B cell (primary cell): ENCODE measurements around the gene NCEH1. TPM values are rescaled to one million over a fixed set of nuclear protein-coding genes. Genes with fewer than 3 reads are reported as not detected.

Experiments used
- ATAC-seq: fragments of 200-7000 bp; cut with Tn5 transposase; one replicate; pipeline ENCODE4 v1.10.0; 2021; ENCODE audit warnings: low read depth, mild to moderate bottlenecking, moderate number of reproducible peaks, moderate library complexity
- CTCF ChIA-PET: fragments of 350-600 bp; sonication (Branson Sonifier 250); formaldehyde crosslinking; loops from one replicate; lab custom pipeline; 2021; ENCODE audit warnings: antibody characterized with exemption, inconsistent platforms; lab: Charles Lee
- POLR2A ChIA-PET: fragments of 350-600 bp; sonication (Branson Sonifier 250); formaldehyde crosslinking; loops from one replicate; lab custom pipeline; 2021; ENCODE audit warnings: antibody characterized with exemption; lab: Charles Lee
- DNase-seq: peaks from one replicate; pipeline ENCODE4 v3.0.0; 2013
- H2AFZ ChIP-seq: 2 replicates; pipeline ENCODE4 v1.6.1; 2012; ENCODE audit warnings: mild to moderate bottlenecking, low read depth, low read length; ENCODE audit not compliant: insufficient read depth, poor library complexity, severe bottlenecking
- H3K27ac ChIP-seq, 2 donors: 1 replicate in 1 of 2; 2 replicates in 1 of 2; pipeline ENCODE4 v1.5.1; 2012 to 2013; ENCODE audit warnings: low read length in 2 of 2, mild to moderate bottlenecking in 2 of 2, moderate library complexity in 1 of 2
- H3K27me3 ChIP-seq, 4 experiments: fragments of 200-600 bp in 1 of 4; sonication (generic) in 1 of 4; replicated peaks in 1 of 4; 1 replicate in 2 of 4; 2 replicates in 2 of 4; pipeline versions ENCODE4 v1.6.1 to v1.7.0; 2013 to 2016; ENCODE audit warnings: low read length in 3 of 4, mild to moderate bottlenecking in 2 of 4, mixed read lengths in 1 of 4, moderate library complexity in 1 of 4; ENCODE audit not compliant: insufficient read depth in 4 of 4, control insufficient read depth in 3 of 4; ENCODE audit errors: control extremely low read depth in 1 of 4
- H3K36me3 ChIP-seq, 2 experiments: replicated peaks in 1 of 2; 1 replicate in 1 of 2; 2 replicates in 1 of 2; pipeline versions ENCODE4 v1.6.1 to v1.7.1; 2013; ENCODE audit warnings: low read length in 1 of 2; ENCODE audit not compliant: insufficient read depth in 2 of 2, control insufficient read depth in 1 of 2; ENCODE audit errors: control extremely low read depth in 1 of 2, extremely low read depth in 1 of 2
- H3K4me1 ChIP-seq, 2 donors: fragments of 200-600 bp in 1 of 2; sonication (generic) in 1 of 2; 1 replicate in 1 of 2; 2 replicates in 1 of 2; pipeline versions ENCODE4 v1.5.1 to v1.6.1; 2013 to 2017; ENCODE audit warnings: low read length in 2 of 2; ENCODE audit not compliant: control insufficient read depth in 2 of 2, insufficient read depth in 2 of 2
- H3K4me2 ChIP-seq: replicated peaks from 2 replicates; pipeline ENCODE3; 2012; ENCODE audit warnings: mild to moderate bottlenecking, low read depth, low read length; ENCODE audit not compliant: poor library complexity, severe bottlenecking
- H3K4me3 ChIP-seq, 5 experiments: fragments of 200-600 bp in 1 of 5; sonication (generic) in 1 of 5; 1 replicate in 3 of 5; 2 replicates in 2 of 5; pipeline versions ENCODE4 v1.5.1 to v1.7.0; 2011 to 2016; ENCODE audit warnings: low read length in 4 of 5, mild to moderate bottlenecking in 4 of 5, low read depth in 2 of 5, control low read depth in 1 of 5, moderate library complexity in 1 of 5; ENCODE audit not compliant: insufficient read depth in 1 of 5; ENCODE audit errors: control extremely low read depth in 1 of 5, extremely low read depth in 1 of 5
- H3K79me2 ChIP-seq: fragments of 200-600 bp; sonication (generic); one replicate; pipeline ENCODE4 v1.6.0; 2016; ENCODE audit warnings: low read length; ENCODE audit not compliant: control insufficient read depth, insufficient read depth
- H3K9ac ChIP-seq: fragments of 200-600 bp; sonication (generic); 2 replicates; pipeline ENCODE4 v1.6.1; 2017; ENCODE audit warnings: mild to moderate bottlenecking, low read length, moderate library complexity
- H3K9me3 ChIP-seq, 3 donors: one replicate each; pipeline versions ENCODE4 v1.6.1 to v1.7.1; 2013; ENCODE audit warnings: low read length in 2 of 3; ENCODE audit not compliant: control insufficient read depth in 2 of 3, insufficient read depth in 1 of 3; ENCODE audit errors: control extremely low read depth in 1 of 3
- H4K20me1 ChIP-seq: 2 replicates; pipeline ENCODE4 v1.6.0; 2012; ENCODE audit warnings: mild to moderate bottlenecking, low read length; ENCODE audit not compliant: insufficient read depth, control insufficient read depth, poor library complexity, severe bottlenecking
- H3K27ac Mint-ChIP-seq: one replicate; pipeline ENCODE4 v1.8.0; 2021; ENCODE audit warnings: mixed read lengths
- H3K27me3 Mint-ChIP-seq: one replicate; pipeline ENCODE4 v1.8.0; 2021; ENCODE audit warnings: mixed read lengths
- H3K4me1 Mint-ChIP-seq: one replicate; pipeline ENCODE4 v1.8.0; 2021; ENCODE audit warnings: mixed read lengths
- H3K4me3 Mint-ChIP-seq: one replicate; pipeline ENCODE4 v1.8.0; 2021; ENCODE audit warnings: mixed read lengths
- H3K9me3 Mint-ChIP-seq: one replicate; pipeline ENCODE4 v1.8.0; 2022; ENCODE audit warnings: mixed read lengths; ENCODE audit not compliant: insufficient read depth
- EZH2 ChIP-seq: IDR thresholded peaks from 2 replicates; pipeline ENCODE4 v1.6.1; 2012; ENCODE audit warnings: borderline replicate concordance, low read depth, mild to moderate bottlenecking, moderate library complexity, low read length; ENCODE audit not compliant: insufficient read depth, poor library complexity, severe bottlenecking
- WGBS: methylation state at CpG from one replicate; pipeline ENCODE4 v1.1.5; 2013; ENCODE audit warnings: missing lambda C conversion rate; ENCODE audit not compliant: insufficient coverage; 5-methylcytosine and 5-hydroxymethylcytosine counted together
- intact Hi-C: fragments of 100-400 bp; cut with micrococcal nuclease; formaldehyde crosslinking; loops from one replicate; pipeline ENCODE4 v1.10.0; 2022
- polyA plus RNA-seq: library from polyadenylated mRNA; depleted of rRNA; stranded (reverse); fragments of >200 nt; gene quantifications from 2 replicates; pipeline ENCODE4 v1.2.3, GENCODE V29; 2012
- total RNA-seq, 2 donors: library from RNA; stranded (reverse); fragments of 120-200 nt in 1 of 2; gene quantifications; 1 replicate in 1 of 2; 2 replicates in 1 of 2; pipeline versions ENCODE4 v1.2.3 to v1.2.4, GENCODE V29; 2013 to 2022
- TF ChIP-seq, protein P1 (sequence below): fragments of 200-600 bp; IDR thresholded peaks from one replicate; pipeline ENCODE4 v1.8.0; 2022; ENCODE audit warnings: antibody characterized with exemption, mild to moderate bottlenecking

Gene NCEH1
- total and polyA plus RNA-seq, 2 donors (not counting 1 experiment from before 2014, with no cell fraction given) = 3.4 to 8.6 TPM

DNA sequence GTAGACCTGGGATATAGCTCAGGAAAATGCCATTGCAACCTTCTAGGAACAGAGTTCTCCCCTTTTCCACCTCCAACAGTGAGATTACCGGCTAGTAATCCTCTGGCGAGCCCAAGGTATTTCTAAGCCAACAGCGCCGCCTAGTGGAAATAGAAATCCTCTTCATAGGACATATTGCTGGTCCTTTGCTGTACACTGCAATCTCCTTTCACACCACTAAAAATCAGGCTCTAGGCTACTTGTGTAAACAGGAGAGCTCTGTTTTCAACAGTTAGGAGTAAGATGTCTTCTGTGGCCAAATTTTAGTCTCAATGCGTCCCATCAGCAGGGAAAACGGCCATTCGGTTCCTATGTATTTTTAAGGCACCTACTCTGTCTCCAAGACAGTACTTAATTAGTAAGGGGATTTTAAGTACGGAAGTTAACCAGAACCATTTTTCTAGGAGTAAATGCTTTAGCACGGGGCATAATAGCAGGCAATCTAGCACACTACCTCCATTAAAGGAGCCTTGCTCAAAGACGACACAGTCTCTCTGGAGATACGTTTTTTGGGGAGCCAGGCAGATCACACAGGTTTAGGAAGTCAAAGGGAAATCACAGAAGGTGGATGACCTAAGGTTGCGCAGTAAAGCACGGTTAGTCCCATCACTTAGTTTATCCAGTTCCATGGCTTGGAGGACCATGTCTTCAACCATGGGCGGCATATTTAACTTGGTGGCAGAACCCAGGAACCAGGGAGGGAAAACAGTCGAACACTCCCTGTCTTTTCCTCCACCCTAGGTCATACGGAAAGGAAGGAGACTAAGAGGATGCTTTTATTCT lies 43.8 kb downstream of the NCEH1 start:
- Histone ChIP-seq H3K79me2 (no peaks in the 10 kb centered on the region), H3K36me3 (no peaks in the 10 kb centered on the region), H3K9ac (no peak overlapping the region), H3K4me1 (peaks cover 0 to 4% of the 10 kb centered on the region in 2 donors), H3K4me3 (no peak overlapping the region), H4K20me1 (peaks cover 7% of the 10 kb centered on the region), H3K9me3 (peaks cover 0 to 4% (median 0%) of the 10 kb centered on the region in 3 donors), H3K27ac (no peak overlapping the region), H3K4me2 (no peak overlapping the region), H3K27me3 (no peaks in the 10 kb centered on the region), H2AFZ (no peak overlapping the region)
- intact Hi-C loops = loop anchor here (1.0 to 2.0 kb wide), 3 partner anchors 84 to 335 kb away; partner anchors contain the start of gene ECT2
- TF ChIP-seq, protein P1, sequence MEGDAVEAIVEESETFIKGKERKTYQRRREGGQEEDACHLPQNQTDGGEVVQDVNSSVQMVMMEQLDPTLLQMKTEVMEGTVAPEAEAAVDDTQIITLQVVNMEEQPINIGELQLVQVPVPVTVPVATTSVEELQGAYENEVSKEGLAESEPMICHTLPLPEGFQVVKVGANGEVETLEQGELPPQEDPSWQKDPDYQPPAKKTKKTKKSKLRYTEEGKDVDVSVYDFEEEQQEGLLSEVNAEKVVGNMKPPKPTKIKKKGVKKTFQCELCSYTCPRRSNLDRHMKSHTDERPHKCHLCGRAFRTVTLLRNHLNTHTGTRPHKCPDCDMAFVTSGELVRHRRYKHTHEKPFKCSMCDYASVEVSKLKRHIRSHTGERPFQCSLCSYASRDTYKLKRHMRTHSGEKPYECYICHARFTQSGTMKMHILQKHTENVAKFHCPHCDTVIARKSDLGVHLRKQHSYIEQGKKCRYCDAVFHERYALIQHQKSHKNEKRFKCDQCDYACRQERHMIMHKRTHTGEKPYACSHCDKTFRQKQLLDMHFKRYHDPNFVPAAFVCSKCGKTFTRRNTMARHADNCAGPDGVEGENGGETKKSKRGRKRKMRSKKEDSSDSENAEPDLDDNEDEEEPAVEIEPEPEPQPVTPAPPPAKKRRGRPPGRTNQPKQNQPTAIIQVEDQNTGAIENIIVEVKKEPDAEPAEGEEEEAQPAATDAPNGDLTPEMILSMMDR = peak; percentile 77
- no peak for TF ChIP-seq EZH2
- H3K27ac Mint-ChIP-seq = no peak overlapping the region
- no peak overlapping the region for H3K4me3 Mint-ChIP-seq
- POLR2A ChIA-PET = no interaction called here
- no peaks in the 10 kb centered on the region for H3K9me3 Mint-ChIP-seq
- peak; percentile 76 for ATAC-seq
- WGBS = 87% methylated on average over 6 of the region's 16 CpGs
- peaks cover 10% of the 10 kb centered on the region for H3K4me1 Mint-ChIP-seq
- DNase-seq = peak; percentile 70
- CTCF ChIA-PET = interaction anchor here (0.8 to 5.1 kb wide), 9 partner anchors 10 to 335 kb away, joined by 3 to 38 read pairs (median 4); partner anchors contain the start of gene NCEH1
- no peaks in the 10 kb centered on the region for H3K27me3 Mint-ChIP-seq
